ENCODE data around the gene FOXJ1. TPM values are rescaled to one million over a fixed set of nuclear protein-coding genes. Genes with fewer than 3 reads are reported as not detected.

Gene FOXJ1
- total and polyA plus RNA-seq, 2 of the 4 experiments (the other 2 are of a cell fraction) = 0.05 TPM; not detected in 1

DNA sequence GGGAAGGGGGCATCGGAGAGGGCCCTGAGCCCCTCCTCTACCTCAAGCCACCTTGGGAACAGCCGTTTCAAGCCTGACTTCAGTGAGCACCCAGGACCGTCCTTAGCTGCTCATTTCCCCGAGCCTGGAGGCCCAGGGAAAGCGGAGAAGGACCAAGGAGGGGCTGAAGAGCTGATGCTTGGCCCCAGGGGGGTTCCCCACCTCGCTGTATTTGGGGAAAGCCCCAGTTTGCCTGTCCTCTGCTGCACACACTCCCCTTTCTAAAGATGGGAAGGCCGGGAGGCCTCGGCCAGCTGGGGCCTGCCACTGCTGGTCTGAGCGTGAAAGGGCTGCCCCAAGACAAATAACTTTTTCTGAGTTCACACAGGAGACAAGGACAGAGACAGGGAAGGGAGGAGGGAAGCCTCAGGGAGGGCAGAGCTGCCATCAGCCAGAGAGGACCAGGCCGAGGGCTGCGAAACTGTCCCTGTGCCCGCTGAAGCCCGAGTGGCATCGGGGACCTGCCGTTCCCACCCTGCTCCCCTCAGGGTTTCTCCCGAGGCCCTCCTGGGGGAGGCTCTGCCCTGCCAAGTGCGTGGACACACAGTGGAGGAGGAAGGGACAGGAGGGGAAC, 50.4 kb downstream of the FOXJ1 start:
- no peaks in the 10 kb centered on the region for H3K9me3 ChIP-seq (ENCODE audit: control insufficient read depth, insufficient read depth, low read length)
- BruUV-seq (replicated peaks) = no TSS peak
- no peak overlapping the region for H3K14ac ChIP-seq (replicated peaks; ENCODE audit: low read depth, low read length)
- peaks cover 5 to 20% of the 10 kb centered on the region in 2 experiments; a peak in 3 of 4 replicates for H3K79me1 ChIP-seq (ENCODE audit: low read depth in 1 of 2, low read length in 2 of 2)
- no peak overlapping the region for H3K23ac ChIP-seq (ENCODE audit: low read depth, low read length)
- no peak overlapping the region for H3K4me3 ChIP-seq (ENCODE audit: insufficient read depth, low read depth, low read length)
- 94% methylated on average over 8 of the region's 17 CpGs; no CpG with 5 or more reads in 1 of the 2 experiments for WGBS, 2 experiments (ENCODE audit: extremely low coverage in 2 of 2, insufficient read length in 1 of 2)
- no peak overlapping the region for H3K18ac ChIP-seq (ENCODE audit: low read depth, low read length)
- no peak overlapping the region for H2AK5ac ChIP-seq (ENCODE audit: low read depth, low read length)
- H4K20me1 ChIP-seq (ENCODE audit: insufficient read depth, low read length) = no peaks in the 10 kb centered on the region; the same call in 1 of the 2 replicates
- H3K4me1 ChIP-seq (ENCODE audit: control insufficient read depth, insufficient read depth, low read length) = no peaks in the 10 kb centered on the region
- H4K8ac ChIP-seq (ENCODE audit: low read depth in 2 of 2, low read length in 2 of 2) = no peak overlapping the region
- H4K5ac ChIP-seq (ENCODE audit: low read depth, low read length) = no peak overlapping the region
- H2BK5ac ChIP-seq (ENCODE audit: low read depth, low read length, poor library complexity, severe bottlenecking) = no peak overlapping the region
- POLR2A ChIA-PET (ENCODE audit: unreplicated experiment) = no interaction called here
- no peak overlapping the region for H3K4ac ChIP-seq (ENCODE audit: low read depth, low read length)
- DNase-seq (no peak), ATAC-seq (ENCODE audit: low read depth) (no peak)
- CTCF ChIA-PET = no interaction called here
- H2BK20ac ChIP-seq (ENCODE audit: low read depth, low read length) = no peak overlapping the region
- H3K36me3 ChIP-seq (ENCODE audit: control insufficient read depth, insufficient read depth, low read length) = peaks cover 71% of the 10 kb centered on the region
- H3K4me2 ChIP-seq (ENCODE audit: low read depth, low read length) = no peak overlapping the region
- no peak overlapping the region for H2BK15ac ChIP-seq (ENCODE audit: low read depth, low read length)
- H3K9me1 ChIP-seq (ENCODE audit: insufficient read depth, low read length) = no peaks in the 10 kb centered on the region
- H3K9ac ChIP-seq (ENCODE audit: low read depth, low read length) = no peak overlapping the region
- H4K91ac ChIP-seq (ENCODE audit: insufficient read depth, low read depth, low read length) = no peak overlapping the region
- TF ChIP-seq, protein P1, sequence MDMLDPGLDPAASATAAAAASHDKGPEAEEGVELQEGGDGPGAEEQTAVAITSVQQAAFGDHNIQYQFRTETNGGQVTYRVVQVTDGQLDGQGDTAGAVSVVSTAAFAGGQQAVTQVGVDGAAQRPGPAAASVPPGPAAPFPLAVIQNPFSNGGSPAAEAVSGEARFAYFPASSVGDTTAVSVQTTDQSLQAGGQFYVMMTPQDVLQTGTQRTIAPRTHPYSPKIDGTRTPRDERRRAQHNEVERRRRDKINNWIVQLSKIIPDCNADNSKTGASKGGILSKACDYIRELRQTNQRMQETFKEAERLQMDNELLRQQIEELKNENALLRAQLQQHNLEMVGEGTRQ (IDR thresholded peaks at IDR 0.05; ENCODE audit: low read depth, low read length) = no peak
- TF ChIP-seq POLR2A (IDR thresholded peaks at IDR 0.05; ENCODE audit: low read depth, low read length) (no peak), CEBPB (IDR thresholded peaks at IDR 0.05; ENCODE audit: low read depth, low read length) (no peak), RAD21 (IDR thresholded peaks at IDR 0.05; ENCODE audit: low read length) (no peak), RFX5 (IDR thresholded peaks at IDR 0.05; ENCODE audit: low read depth, low read length) (no peak), CHD1 (IDR thresholded peaks at IDR 0.05; ENCODE audit: low read depth, low read length) (no peak), MAZ (IDR thresholded peaks at IDR 0.05; ENCODE audit: borderline replicate concordance, low read depth, low read length) (no peak), BHLHE40 (IDR thresholded peaks at IDR 0.05; ENCODE audit: low read depth, low read length) (no peak), SMC3 (IDR thresholded peaks at IDR 0.05; ENCODE audit: low read depth, low read length) (no peak), FOS (IDR thresholded peaks at IDR 0.05; ENCODE audit: low read depth, low read length) (no peak), NFE2L2 (IDR thresholded peaks at IDR 0.05; ENCODE audit: low read depth, low read length) (no peak), MXI1 (IDR thresholded peaks at IDR 0.05; ENCODE audit: borderline replicate concordance, low read depth, low read length) (no peak), RCOR1 (IDR thresholded peaks at IDR 0.05; ENCODE audit: insufficient replicate concordance, low read length) (no peak), MAFK (IDR thresholded peaks at IDR 0.05; ENCODE audit: low read depth, low read length) (no peak)
- TF ChIP-seq, protein P2, sequence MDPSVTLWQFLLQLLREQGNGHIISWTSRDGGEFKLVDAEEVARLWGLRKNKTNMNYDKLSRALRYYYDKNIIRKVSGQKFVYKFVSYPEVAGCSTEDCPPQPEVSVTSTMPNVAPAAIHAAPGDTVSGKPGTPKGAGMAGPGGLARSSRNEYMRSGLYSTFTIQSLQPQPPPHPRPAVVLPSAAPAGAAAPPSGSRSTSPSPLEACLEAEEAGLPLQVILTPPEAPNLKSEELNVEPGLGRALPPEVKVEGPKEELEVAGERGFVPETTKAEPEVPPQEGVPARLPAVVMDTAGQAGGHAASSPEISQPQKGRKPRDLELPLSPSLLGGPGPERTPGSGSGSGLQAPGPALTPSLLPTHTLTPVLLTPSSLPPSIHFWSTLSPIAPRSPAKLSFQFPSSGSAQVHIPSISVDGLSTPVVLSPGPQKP (IDR thresholded peaks at IDR 0.05; ENCODE audit: borderline replicate concordance, low read depth, low read length) = no peak
- TF ChIP-seq, protein P3, sequence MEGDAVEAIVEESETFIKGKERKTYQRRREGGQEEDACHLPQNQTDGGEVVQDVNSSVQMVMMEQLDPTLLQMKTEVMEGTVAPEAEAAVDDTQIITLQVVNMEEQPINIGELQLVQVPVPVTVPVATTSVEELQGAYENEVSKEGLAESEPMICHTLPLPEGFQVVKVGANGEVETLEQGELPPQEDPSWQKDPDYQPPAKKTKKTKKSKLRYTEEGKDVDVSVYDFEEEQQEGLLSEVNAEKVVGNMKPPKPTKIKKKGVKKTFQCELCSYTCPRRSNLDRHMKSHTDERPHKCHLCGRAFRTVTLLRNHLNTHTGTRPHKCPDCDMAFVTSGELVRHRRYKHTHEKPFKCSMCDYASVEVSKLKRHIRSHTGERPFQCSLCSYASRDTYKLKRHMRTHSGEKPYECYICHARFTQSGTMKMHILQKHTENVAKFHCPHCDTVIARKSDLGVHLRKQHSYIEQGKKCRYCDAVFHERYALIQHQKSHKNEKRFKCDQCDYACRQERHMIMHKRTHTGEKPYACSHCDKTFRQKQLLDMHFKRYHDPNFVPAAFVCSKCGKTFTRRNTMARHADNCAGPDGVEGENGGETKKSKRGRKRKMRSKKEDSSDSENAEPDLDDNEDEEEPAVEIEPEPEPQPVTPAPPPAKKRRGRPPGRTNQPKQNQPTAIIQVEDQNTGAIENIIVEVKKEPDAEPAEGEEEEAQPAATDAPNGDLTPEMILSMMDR (conservative IDR thresholded peaks at IDR 0.05; ENCODE audit: low read depth, low read length) = no peak
- dilution Hi-C loops (cut with HindIII; ENCODE audit: low sequenced_read_pairs, unreplicated experiment) = no loop called here
- no peak overlapping the region for H2AFZ ChIP-seq (replicated peaks; ENCODE audit: low read length, poor library complexity)
- H2BK120ac ChIP-seq (ENCODE audit: low read depth, low read length) = no peak overlapping the region
- in situ Hi-C loops (cut with MboI; ENCODE audit: low sequenced_read_pairs) = no loop called here
- H3K56ac ChIP-seq (ENCODE audit: extremely low read depth, insufficient read depth, low read length) = no peak overlapping the region
- no peak overlapping the region for H2AK9ac ChIP-seq (replicated peaks; ENCODE audit: low read depth, low read length, poor library complexity)
- intact Hi-C loops (cut with micrococcal nuclease) = no loop called here
- H3K27me3 ChIP-seq (ENCODE audit: control insufficient read depth, insufficient read depth, low read length) = no peaks in the 10 kb centered on the region
- H3K27ac ChIP-seq (ENCODE audit: insufficient read depth, low read length) = no peak overlapping the region

Measured in IMR-90 (cell line).